Measurements from ENCODE around the gene TMC8. TPM values are rescaled to one million over a fixed set of nuclear protein-coding genes. Genes with fewer than 3 reads are reported as not detected.
"Not testable (repeated sequence)": the region's sequence is repeated elsewhere in the genome, so short reads cannot be mapped to it uniquely, and the experiment has no call there.

The TMC8 gene
- total and polyA plus RNA-seq, 2 donors (not counting 3 experiments of a cell fraction or from before 2014, with no cell fraction given): 0.07 to 1.3 TPM

GRCh38 chr17:78138204-78139060, 7.9 kb downstream of the TMC8 start:
- Histone ChIP-seq H3K36me3 (ENCODE audit: control insufficient read depth in 2 of 2, extremely low read depth in 1 of 2, insufficient read depth in 2 of 2, low read length in 2 of 2) (no peaks in the 10 kb centered on the region), H3K27me3 (ENCODE audit: control insufficient read depth in 2 of 2, insufficient read depth in 2 of 2, low read length in 2 of 2) (no peaks in the 10 kb centered on the region), H4K20me1 (replicated peaks; ENCODE audit: control insufficient read depth, extremely low read depth, insufficient read depth, low read length) (no peaks in the 10 kb centered on the region), H3K9me1 (replicated peaks; ENCODE audit: control insufficient read depth, extremely low read depth, insufficient read depth, low read length) (no peaks in the 10 kb centered on the region), H3K79me2 (ENCODE audit: control insufficient read depth, insufficient read depth, low read length) (no peaks in the 10 kb centered on the region), H3K4me1 (ENCODE audit: control insufficient read depth, extremely low read depth, insufficient read depth, low read length) (peaks cover 14% of the 10 kb centered on the region), H3K4me3 (replicated peaks in 1 of 3; ENCODE audit: insufficient read depth in 1 of 3, low read depth in 1 of 3, low read length in 3 of 3) (no peak overlapping the region), H3K27ac (ENCODE audit: insufficient read depth, low read depth, low read length) (no peak overlapping the region), H3K9me3 (replicated peaks; ENCODE audit: control insufficient read depth, insufficient read depth, low read length) (no peaks in the 10 kb centered on the region), H2AFZ (ENCODE audit: low read depth, low read length) (no peak overlapping the region), H3K9ac (replicated peaks; ENCODE audit: extremely low read depth, insufficient read depth, low read length) (no peak overlapping the region), H3K4me2 (ENCODE audit: insufficient read depth, low read length) (no peak overlapping the region)
- ChIA-PET POLR2A (no interaction called here), CTCF (interaction anchor here (0.8 to 1.3 kb wide), 6 partner anchors 11 to 124 kb away, joined by 3 to 5 read pairs (median 4); no protein-coding TSS in a partner anchor)
- dilution Hi-C loops (cut with MboI; ENCODE audit: extremely low pct_ligation_motif_present, low sequenced_read_pairs): no loop called here
- intact Hi-C loops (cut with micrococcal nuclease): no loop called here
- DNase-seq (ENCODE audit: low read depth, low spot score): no peak
- BruUV-seq (replicated peaks): no TSS peak
- TF ChIP-seq POLR2A (IDR thresholded peaks at IDR 0.05; ENCODE audit: low read depth, low read length) (no peak), EZH2 (IDR thresholded peaks at IDR 0.05; ENCODE audit: borderline replicate concordance, low read depth, low read length, severe bottlenecking) (no peak), POLR2AphosphoS5 (IDR thresholded peaks at IDR 0.05; ENCODE audit: insufficient read depth, low read depth, low read length) (no peak)
- FAIRE-seq: no peak

- H3K36me3 ChIP-seq (ENCODE audit: control insufficient read depth in 2 of 2, extremely low read depth in 1 of 2, insufficient read depth in 2 of 2, low read length in 2 of 2); dilution Hi-C loops (cut with MboI; ENCODE audit: extremely low pct_ligation_motif_present, low sequenced_read_pairs); H3K27me3 ChIP-seq (ENCODE audit: control insufficient read depth in 2 of 2, insufficient read depth in 2 of 2, low read length in 2 of 2); DNase-seq (ENCODE audit: low read depth, low spot score); H3K27ac ChIP-seq (ENCODE audit: insufficient read depth, low read depth, low read length); H3K4me3 ChIP-seq (replicated peaks in 1 of 3; ENCODE audit: insufficient read depth in 1 of 3, low read depth in 1 of 3, low read length in 3 of 3); H3K79me2 ChIP-seq (ENCODE audit: control insufficient read depth, insufficient read depth, low read length); H2AFZ ChIP-seq (ENCODE audit: low read depth, low read length); H4K20me1 ChIP-seq (replicated peaks; ENCODE audit: control insufficient read depth, extremely low read depth, insufficient read depth, low read length); H3K9me3 ChIP-seq (replicated peaks; ENCODE audit: control insufficient read depth, insufficient read depth, low read length); FAIRE-seq; H3K9ac ChIP-seq (replicated peaks; ENCODE audit: extremely low read depth, insufficient read depth, low read length); BruUV-seq (replicated peaks); H3K4me2 ChIP-seq (ENCODE audit: insufficient read depth, low read length); H3K9me1 ChIP-seq (replicated peaks; ENCODE audit: control insufficient read depth, extremely low read depth, insufficient read depth, low read length); POLR2A ChIA-PET: not testable (repeated sequence)
- intact Hi-C loops (cut with micrococcal nuclease): loop anchor here (1.0 to 2.0 kb wide), 3 partner anchors 11 to 47 kb away; partner anchors contain the start of genes AFMID, SYNGR2 and TK1
- H3K4me1 ChIP-seq (ENCODE audit: control insufficient read depth, extremely low read depth, insufficient read depth, low read length): peaks cover 22% of the 10 kb centered on the region
- CTCF ChIA-PET: interaction anchor here (1.0 to 1.6 kb wide), 2 partner anchors 12 to 36 kb away, joined by 3 to 4 read pairs; partner anchors contain the start of gene TMC6
Measured at GRCh38 chr17:78139861-78140168, 9.2 kb downstream of the TMC8 start.
